Gastroesophageal sphincter (tissue), 3 donors: ENCODE results near the gene MDGA2.

Experiments used
- POLR2A ChIP-seq, 2 donors: fragments of 450-650 bp; IDR thresholded peaks; one replicate each; pipeline ENCODE4 v1.6.1; 2017; ENCODE audit warnings: antibody characterized with exemption in 2 of 2, mild to moderate bottlenecking in 2 of 2, moderate library complexity in 1 of 2
- POLR2AphosphoS5 ChIP-seq: sonication (generic); formaldehyde crosslinking; IDR thresholded peaks from one replicate; pipeline ENCODE4 v1.6.1; 2017; ENCODE audit warnings: antibody characterized with exemption
- TF ChIP-seq, protein P1 (sequence below), 4 experiments: fragments of 200-600 bp in 2 of 4; fragments of 450-650 bp in 2 of 4; sonication (generic) in 1 of 4; IDR thresholded peaks; one replicate each; pipeline ENCODE4 v1.5.1; 2017 to 2019; ENCODE audit warnings: antibody characterized with exemption in 4 of 4, mild to moderate bottlenecking in 2 of 4, moderate library complexity in 2 of 4

- TF ChIP-seq, protein P1, sequence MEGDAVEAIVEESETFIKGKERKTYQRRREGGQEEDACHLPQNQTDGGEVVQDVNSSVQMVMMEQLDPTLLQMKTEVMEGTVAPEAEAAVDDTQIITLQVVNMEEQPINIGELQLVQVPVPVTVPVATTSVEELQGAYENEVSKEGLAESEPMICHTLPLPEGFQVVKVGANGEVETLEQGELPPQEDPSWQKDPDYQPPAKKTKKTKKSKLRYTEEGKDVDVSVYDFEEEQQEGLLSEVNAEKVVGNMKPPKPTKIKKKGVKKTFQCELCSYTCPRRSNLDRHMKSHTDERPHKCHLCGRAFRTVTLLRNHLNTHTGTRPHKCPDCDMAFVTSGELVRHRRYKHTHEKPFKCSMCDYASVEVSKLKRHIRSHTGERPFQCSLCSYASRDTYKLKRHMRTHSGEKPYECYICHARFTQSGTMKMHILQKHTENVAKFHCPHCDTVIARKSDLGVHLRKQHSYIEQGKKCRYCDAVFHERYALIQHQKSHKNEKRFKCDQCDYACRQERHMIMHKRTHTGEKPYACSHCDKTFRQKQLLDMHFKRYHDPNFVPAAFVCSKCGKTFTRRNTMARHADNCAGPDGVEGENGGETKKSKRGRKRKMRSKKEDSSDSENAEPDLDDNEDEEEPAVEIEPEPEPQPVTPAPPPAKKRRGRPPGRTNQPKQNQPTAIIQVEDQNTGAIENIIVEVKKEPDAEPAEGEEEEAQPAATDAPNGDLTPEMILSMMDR (IDR thresholded peaks at IDR 0.05): no peak
- TF ChIP-seq POLR2AphosphoS5: no peak
- no peak for TF ChIP-seq POLR2A (IDR thresholded peaks at IDR 0.05)
Observed at GRCh38 chr14:47261350-47261749, 414.1 kb downstream of the MDGA2 start.
